ENCODE results near the gene KCNMA1.

KCNMA1 gene

GRCh38 chr10:76903387-76903945 is 734.1 kb downstream of the KCNMA1 start:
- Histone ChIP-seq H3K36me3 (ENCODE audit: control insufficient read depth, low read depth, low read length) (no peaks in the 10 kb centered on the region), H3K9ac (ENCODE audit: low read length) (no peak overlapping the region), H3K27me3 (ENCODE audit: control insufficient read depth, insufficient read depth, low read length) (no peaks in the 10 kb centered on the region), H3K4me1 (ENCODE audit: control insufficient read depth, low read depth, low read length) (peaks cover 6% of the 10 kb centered on the region), H3K4me3 (ENCODE audit: low read length) (no peak overlapping the region), H3K27ac (ENCODE audit: low read length) (no peak overlapping the region), H3K9me3 (ENCODE audit: control insufficient read depth, low read depth, low read length) (no peaks in the 10 kb centered on the region)

- H3K9ac ChIP-seq (ENCODE audit: low read length), result no peak overlapping the region
- H3K4me1 ChIP-seq (ENCODE audit: control insufficient read depth, low read depth, low read length), result peaks cover 6% of the 10 kb centered on the region
- H3K36me3 ChIP-seq (ENCODE audit: control insufficient read depth, low read depth, low read length), result no peaks in the 10 kb centered on the region
- H3K27ac ChIP-seq (ENCODE audit: low read length), result no peak overlapping the region
- no peaks in the 10 kb centered on the region for H3K27me3 ChIP-seq (ENCODE audit: control insufficient read depth, insufficient read depth, low read length)
- H3K4me3 ChIP-seq (ENCODE audit: low read length), result no peak overlapping the region
- no peaks in the 10 kb centered on the region for H3K9me3 ChIP-seq (ENCODE audit: control insufficient read depth, low read depth, low read length)
Observed at GRCh38 chr10:76902949-76903348, 734.7 kb downstream of the KCNMA1 start.

DNA sequence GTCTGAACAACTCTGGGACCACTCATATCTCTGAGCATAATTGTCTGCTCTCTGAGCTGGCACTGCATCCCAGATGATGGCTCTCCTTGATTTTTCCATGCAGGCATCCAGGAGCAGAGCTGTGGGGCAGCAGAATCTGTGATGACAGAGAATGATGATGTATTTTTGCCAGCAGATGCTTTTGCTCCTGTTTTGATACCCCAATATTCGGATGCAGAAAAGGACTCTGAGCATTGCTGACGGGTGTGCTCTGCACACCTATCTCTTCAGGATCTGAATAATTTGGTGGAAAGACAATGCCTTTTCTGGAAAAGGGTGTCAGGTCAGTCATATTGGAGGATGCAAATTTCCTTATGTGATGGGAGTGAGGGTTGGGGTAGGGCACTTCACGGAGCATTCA is 735.9 kb downstream of the KCNMA1 start:
- H3K4me3 ChIP-seq (ENCODE audit: low read length), result no peak overlapping the region
- peaks cover 4% of the 10 kb centered on the region for H3K9me3 ChIP-seq (ENCODE audit: control insufficient read depth, low read depth, low read length)
- H3K27ac ChIP-seq (ENCODE audit: low read length), result no peak overlapping the region
- peaks cover 6% of the 10 kb centered on the region for H3K4me1 ChIP-seq (ENCODE audit: control insufficient read depth, low read depth, low read length)
- no peaks in the 10 kb centered on the region for H3K27me3 ChIP-seq (ENCODE audit: control insufficient read depth, insufficient read depth, low read length)
- H3K36me3 ChIP-seq (ENCODE audit: control insufficient read depth, low read depth, low read length), result no peaks in the 10 kb centered on the region
- H3K9ac ChIP-seq (ENCODE audit: low read length), result no peak overlapping the region

GRCh38 chr10:76899490-76899889 is 738.1 kb downstream of the KCNMA1 start:
- Histone ChIP-seq H3K9ac (ENCODE audit: low read length) (no peak overlapping the region), H3K9me3 (ENCODE audit: control insufficient read depth, low read depth, low read length) (peaks cover 8% of the 10 kb centered on the region), H3K27ac (ENCODE audit: low read length) (no peak overlapping the region), H3K4me1 (ENCODE audit: control insufficient read depth, low read depth, low read length) (peaks cover 6% of the 10 kb centered on the region), H3K4me3 (ENCODE audit: low read length) (no peak overlapping the region), H3K36me3 (ENCODE audit: control insufficient read depth, low read depth, low read length) (no peaks in the 10 kb centered on the region), H3K27me3 (ENCODE audit: control insufficient read depth, insufficient read depth, low read length) (no peaks in the 10 kb centered on the region)

DNA sequence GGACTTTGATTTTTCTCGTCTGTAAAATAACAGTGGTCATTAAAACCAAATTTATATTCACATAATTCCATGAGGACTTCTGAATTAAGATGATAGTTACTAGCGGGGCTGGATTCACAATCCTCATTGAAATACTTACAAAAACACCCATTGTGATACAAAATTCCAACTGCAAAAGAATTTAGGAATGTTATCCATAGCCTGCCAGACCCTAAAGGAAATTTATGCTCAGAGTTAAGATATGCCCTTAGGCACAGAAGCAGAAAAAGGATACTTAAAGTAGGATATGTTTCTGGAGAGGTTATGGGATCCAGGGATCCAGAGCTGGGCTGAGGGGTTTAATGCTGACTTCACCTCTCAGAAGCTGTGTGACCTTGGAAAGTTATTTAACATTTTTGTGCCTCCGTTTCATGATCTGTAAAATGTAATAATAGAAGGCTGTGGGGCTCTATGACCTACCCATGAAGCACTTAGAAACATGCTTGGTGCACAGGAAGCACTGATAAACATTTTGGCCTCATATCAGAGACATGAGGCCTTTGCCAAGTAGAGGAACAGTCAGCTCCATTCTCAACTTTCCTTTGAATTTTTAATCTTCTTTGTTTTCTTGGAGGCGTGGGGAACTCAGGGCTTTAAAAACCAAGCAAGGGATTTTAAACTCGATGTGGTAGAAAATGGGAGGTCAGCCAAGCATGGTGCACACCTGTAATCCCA is 744.7 kb downstream of the KCNMA1 start:
- Histone ChIP-seq H3K4me3 (ENCODE audit: low read length) (no peak overlapping the region), H3K4me1 (ENCODE audit: control insufficient read depth, low read depth, low read length) (peaks cover 8% of the 10 kb centered on the region), H3K27ac (ENCODE audit: low read length) (no peak overlapping the region), H3K27me3 (ENCODE audit: control insufficient read depth, insufficient read depth, low read length) (no peaks in the 10 kb centered on the region), H3K9me3 (ENCODE audit: control insufficient read depth, low read depth, low read length) (peaks cover 8% of the 10 kb centered on the region), H3K36me3 (ENCODE audit: control insufficient read depth, low read depth, low read length) (no peaks in the 10 kb centered on the region), H3K9ac (ENCODE audit: low read length) (no peak overlapping the region)

GRCh38 chr10:76887223-76888010 is 750.2 kb downstream of the KCNMA1 start:
- no peaks in the 10 kb centered on the region for H3K9me3 ChIP-seq (ENCODE audit: control insufficient read depth, low read depth, low read length)
- peaks cover under 1% of the 10 kb centered on the region for H3K4me1 ChIP-seq (ENCODE audit: control insufficient read depth, low read depth, low read length)
- H3K27ac ChIP-seq (ENCODE audit: low read length), result no peak overlapping the region
- no peaks in the 10 kb centered on the region for H3K27me3 ChIP-seq (ENCODE audit: control insufficient read depth, insufficient read depth, low read length)
- H3K9ac ChIP-seq (ENCODE audit: low read length), result no peak overlapping the region
- no peaks in the 10 kb centered on the region for H3K36me3 ChIP-seq (ENCODE audit: control insufficient read depth, low read depth, low read length)
- no peak overlapping the region for H3K4me3 ChIP-seq (ENCODE audit: low read length)

GRCh38 chr10:76885816-76886215 is 751.8 kb downstream of the KCNMA1 start:
- Histone ChIP-seq H3K27ac (ENCODE audit: low read length) (no peak overlapping the region), H3K4me3 (ENCODE audit: low read length) (no peak overlapping the region), H3K9ac (ENCODE audit: low read length) (no peak overlapping the region), H3K9me3 (ENCODE audit: control insufficient read depth, low read depth, low read length) (no peaks in the 10 kb centered on the region), H3K36me3 (ENCODE audit: control insufficient read depth, low read depth, low read length) (no peaks in the 10 kb centered on the region), H3K4me1 (ENCODE audit: control insufficient read depth, low read depth, low read length) (no peaks in the 10 kb centered on the region), H3K27me3 (ENCODE audit: control insufficient read depth, insufficient read depth, low read length) (no peaks in the 10 kb centered on the region)

DNA sequence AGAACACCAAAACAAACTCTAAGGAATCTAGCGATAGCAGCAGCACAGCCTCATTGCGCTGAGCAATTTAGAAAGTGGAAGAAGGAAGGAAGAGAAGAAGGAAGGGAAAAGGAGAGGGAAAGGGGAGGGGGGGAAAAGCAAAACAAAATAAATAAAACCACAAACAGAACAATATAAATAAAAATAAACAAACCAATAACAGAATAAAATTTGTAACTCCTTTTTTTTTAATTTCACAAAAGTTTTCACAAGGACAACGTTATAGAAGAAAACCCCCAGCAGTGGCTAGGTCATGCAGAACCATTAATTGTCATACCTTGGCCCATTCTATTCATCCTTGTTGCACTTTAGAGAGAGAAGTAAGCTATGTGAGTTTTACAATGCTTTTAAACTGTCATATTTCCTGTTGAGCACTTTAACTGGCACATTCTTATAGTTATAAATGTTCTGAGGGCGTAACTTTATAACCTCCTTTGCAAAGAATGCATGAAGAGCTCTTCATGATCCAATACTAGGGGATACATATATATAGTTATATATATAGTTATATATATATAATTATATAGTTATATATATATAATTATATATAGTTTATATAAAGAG is 752.8 kb downstream of the KCNMA1 start:
- H3K4me1 ChIP-seq (ENCODE audit: control insufficient read depth, low read depth, low read length), result no peaks in the 10 kb centered on the region
- no peaks in the 10 kb centered on the region for H3K9me3 ChIP-seq (ENCODE audit: control insufficient read depth, low read depth, low read length)
- no peak overlapping the region for H3K9ac ChIP-seq (ENCODE audit: low read length)
- no peaks in the 10 kb centered on the region for H3K27me3 ChIP-seq (ENCODE audit: control insufficient read depth, insufficient read depth, low read length)
- H3K27ac ChIP-seq (ENCODE audit: low read length), result no peak overlapping the region
- no peak overlapping the region for H3K4me3 ChIP-seq (ENCODE audit: low read length)
- no peaks in the 10 kb centered on the region for H3K36me3 ChIP-seq (ENCODE audit: control insufficient read depth, low read depth, low read length)

DNA sequence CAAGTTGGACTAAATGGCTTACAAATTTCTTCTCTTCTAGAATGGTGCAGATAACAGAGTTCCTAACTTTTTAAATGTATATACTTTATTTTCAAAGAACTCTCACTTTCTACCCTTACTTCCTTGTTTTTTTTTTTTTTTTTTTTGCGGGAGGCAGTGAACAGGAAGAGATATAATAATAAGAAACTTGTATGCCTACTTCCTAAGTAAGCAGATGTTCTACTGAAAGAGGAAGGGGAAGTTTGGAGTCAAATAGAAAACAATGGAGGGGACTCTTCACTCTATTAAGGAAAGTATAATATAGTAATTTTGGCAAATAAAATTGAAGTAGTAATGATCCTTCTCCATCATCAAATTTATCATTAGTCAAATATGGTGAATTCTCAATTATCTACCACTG is 754.0 kb downstream of the KCNMA1 start:
- H3K27me3 ChIP-seq (ENCODE audit: control insufficient read depth, insufficient read depth, low read length), result no peaks in the 10 kb centered on the region
- no peaks in the 10 kb centered on the region for H3K9me3 ChIP-seq (ENCODE audit: control insufficient read depth, low read depth, low read length)
- H3K36me3 ChIP-seq (ENCODE audit: control insufficient read depth, low read depth, low read length), result no peaks in the 10 kb centered on the region
- H3K9ac ChIP-seq (ENCODE audit: low read length), result no peak overlapping the region
- no peak overlapping the region for H3K27ac ChIP-seq (ENCODE audit: low read length)
- no peak overlapping the region for H3K4me3 ChIP-seq (ENCODE audit: low read length)
- no peaks in the 10 kb centered on the region for H3K4me1 ChIP-seq (ENCODE audit: control insufficient read depth, low read depth, low read length)

DNA sequence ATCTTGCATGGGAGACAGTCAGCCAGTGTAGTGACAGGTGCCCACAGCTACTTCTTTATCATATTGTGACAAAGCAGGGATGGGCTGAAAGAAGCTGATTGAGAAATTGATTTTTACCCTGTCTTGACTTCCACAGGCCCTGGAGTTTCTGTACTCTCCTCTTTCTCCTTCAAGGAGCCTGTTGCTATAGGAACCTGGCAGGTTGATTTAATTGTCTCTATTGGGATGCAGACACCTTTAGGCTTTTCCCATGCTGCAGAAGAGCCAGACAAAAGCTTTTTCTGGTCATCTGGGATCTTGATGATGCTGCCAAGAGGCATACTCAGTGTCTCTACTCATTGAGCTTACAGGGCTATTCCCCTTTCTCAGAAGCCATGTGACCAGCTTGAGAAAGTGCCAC is 754.8 kb downstream of the KCNMA1 start:
- Histone ChIP-seq H3K27ac (ENCODE audit: low read length) (no peak overlapping the region), H3K4me1 (ENCODE audit: control insufficient read depth, low read depth, low read length) (no peaks in the 10 kb centered on the region), H3K9ac (ENCODE audit: low read length) (no peak overlapping the region), H3K9me3 (ENCODE audit: control insufficient read depth, low read depth, low read length) (no peaks in the 10 kb centered on the region), H3K4me3 (ENCODE audit: low read length) (no peak overlapping the region), H3K36me3 (ENCODE audit: control insufficient read depth, low read depth, low read length) (no peaks in the 10 kb centered on the region), H3K27me3 (ENCODE audit: control insufficient read depth, insufficient read depth, low read length) (no peaks in the 10 kb centered on the region)

DNA sequence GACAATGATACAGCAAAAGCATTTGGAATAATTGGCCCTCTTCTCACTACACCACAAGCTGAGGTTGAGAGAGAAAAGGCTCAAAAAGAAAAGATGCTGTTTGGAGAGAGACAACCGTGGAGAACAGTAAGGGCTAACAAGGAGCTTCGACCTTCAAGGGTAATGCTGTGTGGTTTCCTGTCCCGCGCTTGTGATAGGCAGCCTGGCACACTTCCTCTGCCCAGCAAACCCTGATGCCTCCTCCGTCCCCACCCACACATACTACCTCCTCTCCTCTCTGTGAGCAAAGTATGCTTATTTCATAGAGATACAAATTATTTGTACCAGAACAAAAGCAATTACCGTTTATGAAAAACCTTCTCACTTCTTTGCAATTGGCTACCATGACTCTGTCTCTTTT is 755.4 kb downstream of the KCNMA1 start:
- Histone ChIP-seq H3K27me3 (ENCODE audit: control insufficient read depth, insufficient read depth, low read length) (no peaks in the 10 kb centered on the region), H3K9me3 (ENCODE audit: control insufficient read depth, low read depth, low read length) (no peaks in the 10 kb centered on the region), H3K4me1 (ENCODE audit: control insufficient read depth, low read depth, low read length) (no peaks in the 10 kb centered on the region), H3K9ac (ENCODE audit: low read length) (no peak overlapping the region), H3K4me3 (ENCODE audit: low read length) (no peak overlapping the region), H3K36me3 (ENCODE audit: control insufficient read depth, low read depth, low read length) (no peaks in the 10 kb centered on the region), H3K27ac (ENCODE audit: low read length) (no peak overlapping the region)

Measured in iPS-18a (cell line).